SU-DHL-6 (cell line): Measurements from ENCODE around the gene C17orf107.

Source experiments
- EZH2phosphoT487 ChIP-seq: fragments of 200-600 bp; sonication (generic), shearing (Covaris generic); conservative IDR thresholded peaks from 2 replicates; pipeline ENCODE4 v1.6.1; 2018; ENCODE audit warnings: mild to moderate bottlenecking, antibody characterized with exemption, low read length, moderate library complexity, mixed read lengths
- TF ChIP-seq, protein P1 (sequence below): fragments of 200-600 bp; sonication (generic); IDR thresholded peaks from one replicate; pipeline ENCODE4 v1.5.1; 2017; ENCODE audit warnings: antibody characterized with exemption, mild to moderate bottlenecking, low read length, moderate library complexity; ENCODE audit not compliant: insufficient read depth, poor library complexity, severe bottlenecking

DNA sequence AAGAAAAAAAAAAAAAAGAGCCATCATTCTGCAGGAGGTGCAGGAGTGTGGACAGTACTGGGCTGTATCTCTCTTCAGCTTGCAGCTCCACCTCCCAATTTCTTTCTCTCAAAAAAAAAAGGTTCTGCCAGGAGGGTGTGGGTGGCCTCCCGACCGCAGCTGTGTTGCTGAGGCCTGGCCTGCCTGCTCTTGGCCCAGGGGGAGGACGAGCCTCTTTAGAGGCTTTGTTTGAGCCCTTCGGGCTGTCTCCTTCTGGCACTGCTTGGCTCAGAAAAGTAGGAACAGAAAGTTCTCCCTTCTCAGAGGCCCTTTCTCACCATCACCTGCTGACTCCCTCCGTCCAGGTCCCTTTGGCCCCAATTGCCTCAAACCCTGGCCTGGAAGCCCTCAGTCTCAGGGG is 22.2 kb upstream of the C17orf107 start:
- TF ChIP-seq, protein P1, sequence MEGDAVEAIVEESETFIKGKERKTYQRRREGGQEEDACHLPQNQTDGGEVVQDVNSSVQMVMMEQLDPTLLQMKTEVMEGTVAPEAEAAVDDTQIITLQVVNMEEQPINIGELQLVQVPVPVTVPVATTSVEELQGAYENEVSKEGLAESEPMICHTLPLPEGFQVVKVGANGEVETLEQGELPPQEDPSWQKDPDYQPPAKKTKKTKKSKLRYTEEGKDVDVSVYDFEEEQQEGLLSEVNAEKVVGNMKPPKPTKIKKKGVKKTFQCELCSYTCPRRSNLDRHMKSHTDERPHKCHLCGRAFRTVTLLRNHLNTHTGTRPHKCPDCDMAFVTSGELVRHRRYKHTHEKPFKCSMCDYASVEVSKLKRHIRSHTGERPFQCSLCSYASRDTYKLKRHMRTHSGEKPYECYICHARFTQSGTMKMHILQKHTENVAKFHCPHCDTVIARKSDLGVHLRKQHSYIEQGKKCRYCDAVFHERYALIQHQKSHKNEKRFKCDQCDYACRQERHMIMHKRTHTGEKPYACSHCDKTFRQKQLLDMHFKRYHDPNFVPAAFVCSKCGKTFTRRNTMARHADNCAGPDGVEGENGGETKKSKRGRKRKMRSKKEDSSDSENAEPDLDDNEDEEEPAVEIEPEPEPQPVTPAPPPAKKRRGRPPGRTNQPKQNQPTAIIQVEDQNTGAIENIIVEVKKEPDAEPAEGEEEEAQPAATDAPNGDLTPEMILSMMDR, result no peak
- TF ChIP-seq EZH2phosphoT487, result no peak
